GM19193 (cell line): ENCODE results near the gene MAPKAPK3.

Experiments used
- POLR2A ChIP-seq: IDR thresholded peaks from 4 replicates; pipeline ENCODE4 v1.6.1; 2011; ENCODE audit not compliant: insufficient read depth, insufficient read length; ENCODE audit errors: extremely low read depth

Gene MAPKAPK3

GRCh38 chr3:50625231-50626182 lies 8.6 kb downstream of the MAPKAPK3 start:
- TF ChIP-seq POLR2A: no peak

GRCh38 chr3:50626401-50626800 lies 9.4 kb downstream of the MAPKAPK3 start:
- TF ChIP-seq POLR2A: no peak

- TF ChIP-seq POLR2A: no peak
These were observed 10.6 kb downstream of the MAPKAPK3 start for GRCh38 chr3:50627407-50628051.

- TF ChIP-seq POLR2A: no peak
These were observed 11.7 kb downstream of the MAPKAPK3 start for GRCh38 chr3:50628601-50629000.

- no peak for TF ChIP-seq POLR2A
These were observed 13.4 kb downstream of the MAPKAPK3 start for GRCh38 chr3:50630394-50630793.

- no peak for TF ChIP-seq POLR2A
These were observed 13.9 kb downstream of the MAPKAPK3 start for GRCh38 chr3:50630877-50631276.

GRCh38 chr3:50632450-50632849 lies 15.5 kb downstream of the MAPKAPK3 start:
- no peak for TF ChIP-seq POLR2A

- no peak for TF ChIP-seq POLR2A
These were observed 16.4 kb downstream of the MAPKAPK3 start for GRCh38 chr3:50633230-50633790.

GRCh38 chr3:50635066-50635465 lies 18.1 kb downstream of the MAPKAPK3 start:
- TF ChIP-seq POLR2A: no peak

- no peak for TF ChIP-seq POLR2A
These were observed 20.1 kb downstream of the MAPKAPK3 start for GRCh38 chr3:50637011-50637410.

GRCh38 chr3:50637945-50638344 lies 21.0 kb downstream of the MAPKAPK3 start:
- no peak for TF ChIP-seq POLR2A

GRCh38 chr3:50639055-50639494 lies 22.1 kb downstream of the MAPKAPK3 start:
- no peak for TF ChIP-seq POLR2A

- TF ChIP-seq POLR2A: no peak
These were observed 25.4 kb downstream of the MAPKAPK3 start for GRCh38 chr3:50642382-50642781.

GRCh38 chr3:50644561-50644960 lies 27.6 kb downstream of the MAPKAPK3 start:
- TF ChIP-seq POLR2A: no peak

GRCh38 chr3:50645378-50645777 lies 28.4 kb downstream of the MAPKAPK3 start:
- no peak for TF ChIP-seq POLR2A
